Mesenchymal stem cell (in vitro differentiated cells and primary cell): ENCODE measurements around the gene TMEM9.

ENCODE experiments used
- DNase-seq: peaks from one replicate; pipeline ENCODE4 v3.0.0-alpha.2; 2013
- H2AFZ ChIP-seq: one replicate; pipeline ENCODE4 v1.6.1; 2013; ENCODE audit warnings: low read depth, mild to moderate bottlenecking, control low read depth, inconsistent platforms, low read length, moderate library complexity
- H2AK5ac ChIP-seq: 2 replicates; pipeline ENCODE4 v1.6.1; 2013; ENCODE audit warnings: low read length, moderate library complexity, mild to moderate bottlenecking, inconsistent platforms; ENCODE audit not compliant: severe bottlenecking
- H2BK120ac ChIP-seq: one replicate; pipeline ENCODE4 v1.6.1; 2013; ENCODE audit warnings: low read depth, mild to moderate bottlenecking, inconsistent platforms, low read length, moderate library complexity
- H2BK12ac ChIP-seq, 2 experiments: one replicate each; pipeline ENCODE4 v1.6.1; 2013; ENCODE audit warnings: inconsistent platforms in 2 of 2, low read length in 2 of 2, mild to moderate bottlenecking in 2 of 2, moderate library complexity in 2 of 2, control low read depth in 1 of 2
- H2BK15ac ChIP-seq: one replicate; pipeline ENCODE4 v1.6.1; 2013; ENCODE audit warnings: mild to moderate bottlenecking, low read depth, inconsistent platforms; ENCODE audit not compliant: poor library complexity, severe bottlenecking
- H2BK5ac ChIP-seq: 2 replicates; pipeline ENCODE4 v1.6.1; 2013; ENCODE audit warnings: low read depth, mild to moderate bottlenecking, low read length, control low read depth, inconsistent platforms; ENCODE audit not compliant: poor library complexity, severe bottlenecking
- H3K14ac ChIP-seq, 2 experiments: one replicate each; pipeline ENCODE4 v1.6.1; 2013; ENCODE audit warnings: inconsistent platforms in 2 of 2, low read length in 2 of 2, control low read depth in 1 of 2, mild to moderate bottlenecking in 1 of 2, moderate library complexity in 1 of 2
- H3K18ac ChIP-seq, 2 experiments: one replicate each; pipeline ENCODE4 v1.6.1; 2013; ENCODE audit warnings: inconsistent platforms in 2 of 2, low read length in 2 of 2, control low read depth in 1 of 2, low read depth in 1 of 2, mild to moderate bottlenecking in 1 of 2
- H3K23ac ChIP-seq, 2 experiments: one replicate each; pipeline ENCODE4 v1.6.1; 2013; ENCODE audit warnings: inconsistent platforms in 2 of 2, low read length in 2 of 2, mild to moderate bottlenecking in 2 of 2, moderate library complexity in 2 of 2, control low read depth in 1 of 2
- H3K27ac ChIP-seq: 2 replicates; pipeline ENCODE4 v1.5.1; 2013; ENCODE audit warnings: mild to moderate bottlenecking, moderate library complexity, low read length, control low read depth, inconsistent platforms; ENCODE audit not compliant: poor library complexity, severe bottlenecking
- H3K27me3 ChIP-seq, 2 experiments: 2 replicates each; pipeline versions ENCODE4 v1.6.1 to v1.7.0; 2013; ENCODE audit warnings: low read length in 2 of 2, mild to moderate bottlenecking in 2 of 2, moderate library complexity in 2 of 2, control low read depth in 1 of 2, inconsistent platforms in 1 of 2; ENCODE audit not compliant: control insufficient read depth in 1 of 2, insufficient read depth in 1 of 2
- H3K36me3 ChIP-seq, 2 experiments: 2 replicates each; pipeline versions ENCODE4 v1.6.1 to v1.7.0; 2013; ENCODE audit warnings: low read length in 2 of 2, control low read depth in 1 of 2, inconsistent platforms in 1 of 2, low read depth in 1 of 2, mild to moderate bottlenecking in 1 of 2; ENCODE audit not compliant: insufficient read depth in 2 of 2, control insufficient read depth in 1 of 2
- H3K4ac ChIP-seq, 2 experiments: one replicate each; pipeline ENCODE4 v1.6.1; 2013; ENCODE audit warnings: inconsistent platforms in 2 of 2, low read length in 2 of 2, mild to moderate bottlenecking in 2 of 2, moderate library complexity in 2 of 2, control low read depth in 1 of 2, low read depth in 1 of 2
- H3K4me1 ChIP-seq: 2 replicates; pipeline ENCODE4 v1.6.1; 2013; ENCODE audit warnings: low read depth, low read length, control low read depth; ENCODE audit not compliant: control insufficient read depth, insufficient read depth
- H3K4me2 ChIP-seq: 2 replicates; pipeline ENCODE4 v1.6.1; 2013; ENCODE audit warnings: low read length, mild to moderate bottlenecking, inconsistent platforms; ENCODE audit not compliant: poor library complexity, severe bottlenecking
- H3K4me3 ChIP-seq, 2 experiments: 2 replicates each; pipeline versions ENCODE4 v1.5.1 to v1.7.0; 2013; ENCODE audit warnings: low read length in 2 of 2, mild to moderate bottlenecking in 2 of 2, control low read depth in 1 of 2, low read depth in 1 of 2; ENCODE audit not compliant: insufficient read depth in 1 of 2
- H3K79me1 ChIP-seq: replicated peaks from 2 replicates; pipeline ENCODE4 v1.6.1; 2013; ENCODE audit warnings: mild to moderate bottlenecking, control low read depth, low read length, inconsistent platforms; ENCODE audit not compliant: poor library complexity, severe bottlenecking
- H3K9ac ChIP-seq: 2 replicates; pipeline ENCODE4 v1.7.0; 2013; ENCODE audit warnings: mild to moderate bottlenecking, low read length, moderate library complexity
- H3K9me3 ChIP-seq: 2 replicates; pipeline ENCODE4 v1.7.0; 2013; ENCODE audit warnings: mild to moderate bottlenecking, low read length; ENCODE audit not compliant: control insufficient read depth
- H4K8ac ChIP-seq: one replicate; pipeline ENCODE4 v1.6.1; 2013; ENCODE audit warnings: inconsistent platforms, mild to moderate bottlenecking, low read length, moderate library complexity
- H4K91ac ChIP-seq: one replicate; pipeline ENCODE4 v1.6.1; 2013; ENCODE audit warnings: mild to moderate bottlenecking, low read length, inconsistent platforms
- WGBS: methylation state at CpG from one replicate; pipeline ENCODE4 v1.1.7; 2013; ENCODE audit warnings: mixed read lengths; 5-methylcytosine and 5-hydroxymethylcytosine counted together

The TMEM9 gene

GRCh38 chr1:201157949-201158348 lies 3.7 kb upstream of the TMEM9 start:
- Histone ChIP-seq H2AFZ (no peak overlapping the region), H2BK15ac (no peak overlapping the region), H3K23ac (no peak overlapping the region), H3K9ac (no peak overlapping the region), H3K79me1 (peaks cover 5% of the 10 kb centered on the region), H2AK5ac (no peak overlapping the region), H3K4ac (no peak overlapping the region), H4K8ac (no peak overlapping the region), H4K91ac (no peak overlapping the region), H2BK5ac (no peak overlapping the region), H2BK120ac (no peak overlapping the region), H3K9me3 (no peaks in the 10 kb centered on the region), H3K27me3 (peaks cover 17 to 23% of the 10 kb centered on the region in 2 experiments), H2BK12ac (no peak overlapping the region), H3K27ac (no peak overlapping the region), H3K14ac (no peak overlapping the region), H3K4me1 (peaks cover 6% of the 10 kb centered on the region), H3K4me3 (no peak overlapping the region), H3K4me2 (no peak overlapping the region), H3K36me3 (no peaks in the 10 kb centered on the region), H3K18ac (no peak overlapping the region)
- DNase-seq, result no peak
- WGBS, result 93% methylated on average over 2 of the region's 2 CpGs

- H3K79me1 ChIP-seq, result peaks cover 14% of the 10 kb centered on the region
- H3K23ac ChIP-seq, result no peak overlapping the region
- H3K27me3 ChIP-seq, result peaks cover 17 to 23% of the 10 kb centered on the region in 2 experiments
- no peak overlapping the region for H3K27ac ChIP-seq
- H2BK15ac ChIP-seq, result no peak overlapping the region
- no peak overlapping the region for H2AFZ ChIP-seq
- H3K9ac ChIP-seq, result no peak overlapping the region
- H3K36me3 ChIP-seq, result peaks cover 3% of the 10 kb centered on the region in 2 experiments
- H3K4me1 ChIP-seq, result peaks cover 6% of the 10 kb centered on the region
- H3K9me3 ChIP-seq, result no peaks in the 10 kb centered on the region
- no peak overlapping the region for H4K8ac ChIP-seq
- no peak overlapping the region for H3K4me2 ChIP-seq
- DNase-seq, result no peak
- no peak overlapping the region for H3K18ac ChIP-seq
- H2AK5ac ChIP-seq, result no peak overlapping the region
- no peak overlapping the region for H3K4me3 ChIP-seq
- no peak overlapping the region for H2BK12ac ChIP-seq
- no peak overlapping the region for H3K4ac ChIP-seq
- no peak overlapping the region for H3K14ac ChIP-seq
- no peak overlapping the region for H2BK120ac ChIP-seq
- H2BK5ac ChIP-seq, result no peak overlapping the region
- no peak overlapping the region for H4K91ac ChIP-seq
Measured at GRCh38 chr1:201156819-201157218, 2.5 kb upstream of the TMEM9 start.

- H2BK120ac ChIP-seq, result no peak overlapping the region
- no peak overlapping the region for H2AFZ ChIP-seq
- H4K91ac ChIP-seq, result no peak overlapping the region
- peaks cover 18% of the 10 kb centered on the region for H3K79me1 ChIP-seq
- no peak overlapping the region for H2AK5ac ChIP-seq
- H3K9me3 ChIP-seq, result no peaks in the 10 kb centered on the region
- peaks cover 6% of the 10 kb centered on the region for H3K4me1 ChIP-seq
- no peak overlapping the region for H3K4ac ChIP-seq
- WGBS, result 87% methylated on average over 3 of the region's 3 CpGs
- no peak overlapping the region for H2BK15ac ChIP-seq
- H4K8ac ChIP-seq, result no peak overlapping the region
- H3K4me3 ChIP-seq, result no peak overlapping the region
- H3K14ac ChIP-seq, result no peak overlapping the region
- no peak overlapping the region for H2BK5ac ChIP-seq
- H3K27ac ChIP-seq, result no peak overlapping the region
- no peak overlapping the region for H3K4me2 ChIP-seq
- peaks cover 17 to 23% of the 10 kb centered on the region in 2 experiments for H3K27me3 ChIP-seq
- H3K18ac ChIP-seq, result no peak overlapping the region
- DNase-seq, result no peak
- no peak overlapping the region for H3K9ac ChIP-seq
- H3K36me3 ChIP-seq, result peaks cover 6 to 8% of the 10 kb centered on the region in 2 experiments
- no peak overlapping the region for H2BK12ac ChIP-seq
- H3K23ac ChIP-seq, result no peak overlapping the region
Measured at GRCh38 chr1:201156346-201156745, 2.1 kb upstream of the TMEM9 start.

- no peak overlapping the region for H3K27ac ChIP-seq
- H2BK12ac ChIP-seq, result no peak overlapping the region
- no peak overlapping the region for H2AK5ac ChIP-seq
- no peak overlapping the region for H3K18ac ChIP-seq
- no peaks in the 10 kb centered on the region for H3K9me3 ChIP-seq
- no peak overlapping the region for H4K91ac ChIP-seq
- no peak overlapping the region for H2BK5ac ChIP-seq
- H4K8ac ChIP-seq, result no peak overlapping the region
- H3K4ac ChIP-seq, result no peak overlapping the region
- H2AFZ ChIP-seq, result no peak overlapping the region
- no peak overlapping the region for H2BK15ac ChIP-seq
- H3K4me2 ChIP-seq, result no peak overlapping the region
- no peak overlapping the region for H3K23ac ChIP-seq
- DNase-seq, result no peak
- peaks cover 12 to 18% of the 10 kb centered on the region in 2 experiments for H3K36me3 ChIP-seq
- H3K4me1 ChIP-seq, result peaks cover 6% of the 10 kb centered on the region
- H3K27me3 ChIP-seq, result peaks cover 17 to 23% of the 10 kb centered on the region in 2 experiments
- no peak overlapping the region for H3K4me3 ChIP-seq
- no peak overlapping the region for H3K9ac ChIP-seq
- no peak overlapping the region for H3K14ac ChIP-seq
- peaks cover 24% of the 10 kb centered on the region for H3K79me1 ChIP-seq
- no peak overlapping the region for H2BK120ac ChIP-seq
- WGBS, result no CpG with 5 or more reads among the region's 2 CpGs
Measured at GRCh38 chr1:201155354-201155753, 1.1 kb upstream of the TMEM9 start.
